ENCODE data around the gene MUSK.

Gene MUSK

DNA sequence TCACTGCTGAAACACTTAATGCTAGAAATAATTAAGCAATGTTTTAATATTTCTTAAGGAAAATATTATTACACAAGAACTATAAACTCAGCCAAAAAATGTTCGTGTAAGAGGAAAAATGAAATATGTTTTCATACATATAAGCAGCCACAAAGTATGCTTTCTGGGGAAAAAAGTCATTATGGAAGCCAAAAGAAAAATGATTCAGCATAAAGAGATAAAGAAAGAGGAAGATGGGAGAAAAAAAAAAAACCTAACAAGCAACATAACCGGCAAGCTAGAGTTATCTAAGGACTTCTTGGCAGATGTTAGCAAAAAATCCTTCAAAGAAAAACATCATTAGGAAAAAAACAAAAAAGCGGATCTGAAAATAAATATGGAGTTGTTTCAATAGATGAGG lies 179.1 kb downstream of the MUSK start:
- Mint-ChIP-seq H3K36me3 (ENCODE audit: low read depth) (no peaks in the 10 kb centered on the region), H3K4me3 (peak overlapping the region; percentile 42), H3K27ac (peak overlapping the region; percentile 77), H3K9me3 (peaks cover 12% of the 10 kb centered on the region), H3K27me3 (peaks cover 2% of the 10 kb centered on the region), H3K4me1 (ENCODE audit: low read depth) (peaks cover 9% of the 10 kb centered on the region)
- intact Hi-C loops (cut with micrococcal nuclease) = no loop called here

DNA sequence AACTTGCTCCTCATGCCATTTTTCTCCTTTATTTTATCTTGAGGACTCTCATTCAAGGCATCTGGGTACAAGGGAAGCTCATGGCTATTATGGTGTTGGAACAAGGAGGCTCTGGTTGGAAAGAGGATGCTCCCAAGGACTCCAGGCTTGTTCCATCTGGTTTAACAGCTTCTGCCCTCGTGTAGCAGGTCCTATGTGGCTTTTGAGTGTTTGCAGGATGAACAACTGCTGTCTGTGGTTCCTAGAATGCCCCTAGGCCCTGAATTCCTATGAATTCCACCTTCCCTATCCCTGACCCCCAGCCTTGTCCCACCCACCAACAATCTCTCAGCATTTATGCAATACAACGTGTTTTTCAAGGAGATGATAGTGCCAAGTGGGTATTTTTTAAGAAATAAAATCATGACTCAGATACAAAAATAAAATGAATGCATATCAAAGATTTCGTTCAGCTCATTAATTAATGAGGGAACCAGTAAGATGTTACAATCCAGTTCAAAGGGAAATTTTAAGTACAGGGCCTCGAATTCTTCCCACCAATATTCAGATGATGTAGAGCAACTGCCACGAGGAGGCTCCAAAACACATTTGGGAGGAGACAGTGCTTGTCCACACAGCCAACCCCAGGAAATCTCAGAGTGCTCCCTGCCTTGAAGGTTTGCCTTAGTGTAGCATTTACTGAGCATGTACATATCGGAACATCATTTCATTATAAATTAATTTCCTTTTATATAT lies 182.0 kb downstream of the MUSK start:
- Mint-ChIP-seq H3K27me3 (no peaks in the 10 kb centered on the region), H3K27ac (no peak overlapping the region), H3K9me3 (peaks cover 27% of the 10 kb centered on the region), H3K4me1 (ENCODE audit: low read depth) (peaks cover 9% of the 10 kb centered on the region), H3K4me3 (no peak overlapping the region), H3K36me3 (ENCODE audit: low read depth) (no peaks in the 10 kb centered on the region)
- intact Hi-C loops (cut with micrococcal nuclease) = no loop called here

All from dendritic cell treated with granulocyte-macrophage colony-stimulating factor and Interleukin-4, amounts not matched to agents 40 ng/mL and 50 ng/mL, for 4 days (primary cell).